Measurements from ENCODE around the gene PAPOLB. TPM values are rescaled to one million over a fixed set of nuclear protein-coding genes. Genes with fewer than 3 reads are reported as not detected.

Gene PAPOLB
- total and polyA plus RNA-seq, 10 of the 15 experiments (the other 5 are each of a cell fraction or from before 2014, with no cell fraction given) = 0.01 TPM; not detected in 9

GRCh38 chr7:4816419-4817080, 45.3 kb downstream of the PAPOLB start:
- ATAC-seq = no peak
- Histone ChIP-seq H3K27ac (ENCODE audit: control insufficient read depth, insufficient read depth) (no peak overlapping the region), H3K79me2 (ENCODE audit: control insufficient read depth, insufficient read depth, low read length) (no peaks in the 10 kb centered on the region), H3K27me3 (replicated peaks in 1 of 2; ENCODE audit: control insufficient read depth in 2 of 2, insufficient read depth in 2 of 2, low read length in 1 of 2) (no peaks in the 10 kb centered on the region), H3K9me3 (replicated peaks; ENCODE audit: control insufficient read depth, insufficient read depth, low read length) (no peaks in the 10 kb centered on the region; the same call in 2 of the 3 replicates), H4K20me1 (ENCODE audit: control insufficient read depth, insufficient read depth) (no peaks in the 10 kb centered on the region), H3K4me3 (no peak overlapping the region), H2AFZ (ENCODE audit: control insufficient read depth, low read depth, low read length) (no peak overlapping the region), H3K4me1 (ENCODE audit: control insufficient read depth, insufficient read depth, low read length) (no peaks in the 10 kb centered on the region), H3K9ac (ENCODE audit: control insufficient read depth, insufficient read depth, low read length) (no peak overlapping the region), H3K4me2 (ENCODE audit: control insufficient read depth, insufficient read depth) (no peak overlapping the region), H3K36me3 (ENCODE audit: control insufficient read depth in 2 of 2, insufficient read depth in 2 of 2, low read length in 1 of 2) (no peaks in the 10 kb centered on the region)
- 75% methylated on average over 23 of the region's 26 CpGs for WGBS (ENCODE audit: insufficient coverage, insufficient replicate concordance, low lambda C conversion rate, missing lambda C conversion rate)
- CTCF ChIA-PET = no interaction called here
- POLR2A ChIA-PET = no interaction called here
- intact Hi-C loops (cut with micrococcal nuclease; ENCODE audit: unreplicated experiment) (no loop called here), in situ Hi-C loops (cut with MboI) (no loop called here)
- no peak for FAIRE-seq
- TF ChIP-seq NFIC (IDR thresholded peaks at IDR 0.05; ENCODE audit: low read depth, low read length) (no peak), PBX3 (IDR thresholded peaks at IDR 0.05; ENCODE audit: insufficient replicate concordance, low read depth, low read length) (no peak), ATF2 (IDR thresholded peaks at IDR 0.05; ENCODE audit: low read length) (no peak), CUX1 (IDR thresholded peaks at IDR 0.05; ENCODE audit: insufficient replicate concordance, low read depth, low read length) (no peak)
- BruUV-seq (replicated peaks) = no TSS peak
- RAD21 ChIA-PET (ENCODE audit: unreplicated experiment) = no interaction called here
- SMC1A ChIA-PET (ENCODE audit: uncharacterized antibody, unreplicated experiment) = no interaction called here
- no peak for DNase-seq (ENCODE audit: low read depth, low spot score)

All from GM12878 (cell line).